MM.1S (cell line): ENCODE data around the gene NMB.
"Not testable (repeated sequence)": the region's sequence is repeated elsewhere in the genome, so short reads cannot be mapped to it uniquely, and the experiment has no call there.

Experiments
- DNase-seq: peaks from one replicate; pipeline ENCODE4 v3.0.0-alpha.2; 2015
- H2AFZ ChIP-seq: fragments of 300-600 bp; sonication (generic); 2 replicates; pipeline ENCODE4 v1.6.0; 2016; ENCODE audit warnings: antibody characterized with exemption, low read length
- H3F3A ChIP-seq: fragments of 300-600 bp; sonication (generic); 2 replicates; pipeline ENCODE4 v1.6.1; 2016; ENCODE audit warnings: mild to moderate bottlenecking, antibody characterized with exemption, low read length, moderate library complexity, mixed read lengths; ENCODE audit not compliant: insufficient read depth
- H3K27ac ChIP-seq: fragments of 300-600 bp; sonication (generic); 2 replicates; pipeline ENCODE4 v1.5.1; 2016; ENCODE audit warnings: mild to moderate bottlenecking, low read length
- H3K27me3 ChIP-seq: fragments of 300-600 bp; sonication (generic); replicated peaks from 2 replicates; pipeline ENCODE4 v1.6.0; 2016; ENCODE audit warnings: low read length; ENCODE audit not compliant: insufficient read depth
- H3K36me3 ChIP-seq: fragments of 300-600 bp; sonication (generic); replicated peaks from 2 replicates; pipeline ENCODE4 v1.6.1; 2016; ENCODE audit warnings: mild to moderate bottlenecking, low read length, mixed read lengths; ENCODE audit not compliant: insufficient read depth
- H3K4me1 ChIP-seq: fragments of 300-600 bp; sonication (generic); 2 replicates; pipeline ENCODE4 v1.6.1; 2016; ENCODE audit warnings: low read length, mixed read lengths
- H3K4me2 ChIP-seq: fragments of 300-600 bp; sonication (generic); 2 replicates; pipeline ENCODE4 v1.6.0; 2016; ENCODE audit warnings: low read depth, low read length
- H3K4me3 ChIP-seq: fragments of 300-600 bp; sonication (generic); 2 replicates; pipeline ENCODE4 v1.5.1; 2016; ENCODE audit warnings: low read length, mixed read lengths
- H3K79me2 ChIP-seq: fragments of 300-600 bp; sonication (generic); 2 replicates; pipeline ENCODE4 v1.6.1; 2016; ENCODE audit warnings: mixed run types, low read length, mixed read lengths
- H3K9ac ChIP-seq: fragments of 300-600 bp; sonication (generic); 2 replicates; pipeline ENCODE4 v1.6.1; 2016; ENCODE audit warnings: low read length, mixed read lengths
- H3K9me2 ChIP-seq: fragments of 300-600 bp; sonication (generic); replicated peaks from 2 replicates; pipeline ENCODE4 v1.6.1; 2016; ENCODE audit warnings: mild to moderate bottlenecking, low read length, mixed read lengths; ENCODE audit not compliant: insufficient read depth
- H3K9me3 ChIP-seq: fragments of 300-600 bp; sonication (generic); replicated peaks from 2 replicates; pipeline ENCODE4 v1.6.1; 2016; ENCODE audit warnings: mild to moderate bottlenecking, low read length, mixed read lengths; ENCODE audit not compliant: insufficient read depth
- H4K20me1 ChIP-seq: fragments of 300-600 bp; sonication (generic); 2 replicates; pipeline ENCODE4 v1.6.1; 2016; ENCODE audit warnings: mild to moderate bottlenecking, low read length, moderate library complexity, mixed read lengths; ENCODE audit not compliant: insufficient read depth
- EZH2 ChIP-seq: fragments of 300-600 bp; sonication (generic); optimal IDR thresholded peaks from 2 replicates; pipeline ENCODE3; 2017; ENCODE audit warnings: low read depth, mild to moderate bottlenecking, antibody characterized with exemption, low read length, mixed read lengths
- EZH2phosphoT487 ChIP-seq: fragments of 300-600 bp; sonication (generic); IDR thresholded peaks from 2 replicates; pipeline ENCODE4 v1.6.1; 2018; ENCODE audit warnings: antibody characterized with exemption, low read length
- TF ChIP-seq, protein P1 (sequence below): fragments of 300-600 bp; sonication (generic); IDR thresholded peaks from 2 replicates; pipeline ENCODE4 v1.5.1; 2016; ENCODE audit warnings: antibody characterized with exemption, low read length, mixed read lengths

The NMB gene

DNA sequence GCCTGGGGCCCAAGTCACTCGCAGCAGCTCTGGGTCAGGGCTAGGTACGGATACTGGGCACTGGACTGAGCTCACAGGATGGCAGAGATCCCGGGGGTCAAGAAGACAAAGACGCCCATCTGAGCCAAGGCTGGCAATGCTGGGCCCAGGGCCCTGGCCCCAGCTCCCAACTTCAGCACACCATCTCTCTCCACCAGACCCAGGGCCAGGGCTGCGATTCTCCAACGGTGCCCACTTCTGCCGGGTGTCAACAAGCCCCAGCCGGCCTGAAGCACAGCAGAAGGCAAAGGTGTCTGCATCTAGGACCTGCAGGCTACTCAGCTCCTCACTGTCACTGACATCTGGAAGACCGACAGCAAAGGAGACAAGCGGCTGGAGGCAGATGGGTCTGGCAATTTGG is 12.5 kb downstream of the NMB start:
- H3K27me3 ChIP-seq: no peaks in the 10 kb centered on the region
- H4K20me1 ChIP-seq: no peaks in the 10 kb centered on the region
- H3K4me3 ChIP-seq: no peak overlapping the region
- no peaks in the 10 kb centered on the region for H3K9me3 ChIP-seq
- H3K79me2 ChIP-seq: no peaks in the 10 kb centered on the region
- H3F3A ChIP-seq: no peaks in the 10 kb centered on the region; the same call in 1 of the 2 replicates
- H3K27ac ChIP-seq: no peak overlapping the region
- no peak overlapping the region for H3K4me2 ChIP-seq
- H3K9me2 ChIP-seq: no peaks in the 10 kb centered on the region
- TF ChIP-seq EZH2phosphoT487 (no peak), EZH2 (no peak)
- TF ChIP-seq, protein P1, sequence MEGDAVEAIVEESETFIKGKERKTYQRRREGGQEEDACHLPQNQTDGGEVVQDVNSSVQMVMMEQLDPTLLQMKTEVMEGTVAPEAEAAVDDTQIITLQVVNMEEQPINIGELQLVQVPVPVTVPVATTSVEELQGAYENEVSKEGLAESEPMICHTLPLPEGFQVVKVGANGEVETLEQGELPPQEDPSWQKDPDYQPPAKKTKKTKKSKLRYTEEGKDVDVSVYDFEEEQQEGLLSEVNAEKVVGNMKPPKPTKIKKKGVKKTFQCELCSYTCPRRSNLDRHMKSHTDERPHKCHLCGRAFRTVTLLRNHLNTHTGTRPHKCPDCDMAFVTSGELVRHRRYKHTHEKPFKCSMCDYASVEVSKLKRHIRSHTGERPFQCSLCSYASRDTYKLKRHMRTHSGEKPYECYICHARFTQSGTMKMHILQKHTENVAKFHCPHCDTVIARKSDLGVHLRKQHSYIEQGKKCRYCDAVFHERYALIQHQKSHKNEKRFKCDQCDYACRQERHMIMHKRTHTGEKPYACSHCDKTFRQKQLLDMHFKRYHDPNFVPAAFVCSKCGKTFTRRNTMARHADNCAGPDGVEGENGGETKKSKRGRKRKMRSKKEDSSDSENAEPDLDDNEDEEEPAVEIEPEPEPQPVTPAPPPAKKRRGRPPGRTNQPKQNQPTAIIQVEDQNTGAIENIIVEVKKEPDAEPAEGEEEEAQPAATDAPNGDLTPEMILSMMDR: no peak
- no peak overlapping the region for H2AFZ ChIP-seq
- H3K4me1 ChIP-seq: no peaks in the 10 kb centered on the region
- DNase-seq: no peak
- H3K36me3 ChIP-seq: 0 out of 2 replicates have a peak, but pooled peaks cover 11% of the 10 kb centered on the region
- H3K9ac ChIP-seq: no peak overlapping the region

DNA sequence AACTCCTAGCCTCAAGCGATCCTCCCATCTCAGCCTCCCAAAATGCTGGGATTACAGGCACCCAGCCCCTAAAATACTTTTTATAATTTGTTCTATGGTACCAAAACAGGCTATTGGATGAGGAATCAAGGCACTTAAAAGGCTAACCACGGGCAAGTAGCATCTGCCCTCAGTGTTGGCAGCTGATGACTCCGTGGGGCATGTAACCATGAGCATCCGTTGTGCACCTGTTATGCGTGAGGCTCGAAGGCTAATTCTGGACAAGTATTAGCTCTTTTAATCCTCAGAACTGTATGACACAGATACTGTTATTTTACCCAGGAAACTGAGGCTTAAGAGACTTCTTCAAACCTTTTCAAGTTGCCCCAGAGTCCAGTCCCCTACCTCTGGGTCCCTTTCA is 14.2 kb downstream of the NMB start:
- H3K27me3 ChIP-seq: no peaks in the 10 kb centered on the region
- no peak overlapping the region for H3K4me3 ChIP-seq
- H2AFZ ChIP-seq: no peak overlapping the region
- H3K27ac ChIP-seq: no peak overlapping the region
- H3F3A ChIP-seq: no peaks in the 10 kb centered on the region; the same call in 1 of the 2 replicates
- DNase-seq: no peak
- no peaks in the 10 kb centered on the region for H3K9me2 ChIP-seq
- no peaks in the 10 kb centered on the region for H4K20me1 ChIP-seq
- H3K9ac ChIP-seq: no peak overlapping the region
- 0 out of 2 replicates have a peak, but pooled peaks cover 10% of the 10 kb centered on the region for H3K36me3 ChIP-seq
- H3K4me2 ChIP-seq: no peak overlapping the region
- no peak for TF ChIP-seq EZH2phosphoT487
- TF ChIP-seq EZH2: no peak
- TF ChIP-seq, protein P1: no peak
- H3K9me3 ChIP-seq: no peaks in the 10 kb centered on the region
- no peaks in the 10 kb centered on the region for H3K79me2 ChIP-seq
- no peaks in the 10 kb centered on the region for H3K4me1 ChIP-seq

DNA sequence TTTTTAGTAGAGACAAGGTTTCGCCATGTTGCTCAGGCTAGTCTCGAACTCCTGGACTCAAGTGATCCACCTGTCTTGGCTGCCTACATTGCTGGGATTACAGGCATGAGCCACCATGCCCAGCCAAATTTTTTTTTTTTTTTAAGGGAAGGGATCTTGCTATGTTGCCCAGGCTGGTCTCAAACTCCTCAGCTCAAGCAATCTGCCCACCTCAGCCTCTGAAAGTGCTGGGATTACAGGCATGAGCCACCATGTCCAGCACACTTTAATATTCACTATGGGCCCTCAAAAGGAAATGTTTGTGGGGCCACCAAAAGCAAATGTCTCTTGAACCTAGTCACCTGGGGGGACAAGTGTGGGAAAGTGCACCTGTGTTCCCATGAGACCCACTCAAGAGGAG is 15.4 kb downstream of the NMB start:
- not testable (repeated sequence) for H3K9me3 ChIP-seq, DNase-seq, H4K20me1 ChIP-seq, H3K79me2 ChIP-seq, H3K4me2 ChIP-seq, H2AFZ ChIP-seq, H3K27ac ChIP-seq, H3K27me3 ChIP-seq, H3K4me3 ChIP-seq, H3F3A ChIP-seq, H3K36me3 ChIP-seq, H3K9me2 ChIP-seq, H3K9ac ChIP-seq, H3K4me1 ChIP-seq

DNA sequence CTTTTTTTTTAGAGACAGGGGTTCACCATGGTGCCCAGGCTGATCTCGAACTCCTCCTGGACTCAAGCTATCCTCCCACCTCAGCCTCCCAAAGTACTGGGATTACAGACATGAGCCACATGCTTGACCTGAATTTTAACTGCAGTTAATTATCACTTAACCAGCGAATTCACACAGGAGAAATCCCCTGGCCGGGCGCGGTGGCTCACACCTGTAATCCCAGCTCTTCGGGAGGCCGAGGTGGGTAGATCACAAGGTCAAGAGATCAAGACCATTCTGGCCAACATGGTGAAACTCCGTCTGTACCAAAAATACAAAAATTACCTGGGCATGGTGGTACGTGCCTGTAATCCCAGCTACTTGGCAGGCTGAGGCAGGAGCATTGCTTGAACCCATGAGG is 16.1 kb downstream of the NMB start:
- H3K9ac ChIP-seq, H3K9me3 ChIP-seq, H3K27me3 ChIP-seq, H3K36me3 ChIP-seq, H3K9me2 ChIP-seq, H3K27ac ChIP-seq, H3K4me1 ChIP-seq, H3K4me3 ChIP-seq, DNase-seq, H3K4me2 ChIP-seq, H2AFZ ChIP-seq, H3F3A ChIP-seq, H3K79me2 ChIP-seq, H4K20me1 ChIP-seq: not testable (repeated sequence)
